Neuronal stem cell (in vitro differentiated cells): ENCODE results near the gene ANKZF1.
A peak's percentile ranks its signal among the peaks of the same experiment; 100 is the strongest.
"Not testable (repeated sequence)": the region's sequence is repeated elsewhere in the genome, so short reads cannot be mapped to it uniquely, and the experiment has no call there.

ENCODE experiments used
- DNase-seq: peaks from one replicate; pipeline ENCODE4 v3.0.0-alpha.2; 2013; ENCODE audit warnings: low spot score
- H2AFZ ChIP-seq: one replicate; pipeline ENCODE4 v1.6.1; 2013; ENCODE audit warnings: mild to moderate bottlenecking, low read length, inconsistent platforms
- H2AK5ac ChIP-seq: 2 replicates; pipeline ENCODE4 v1.6.1; 2013; ENCODE audit warnings: low read depth, mild to moderate bottlenecking, inconsistent platforms, low read length, moderate library complexity, mixed read lengths
- H2BK120ac ChIP-seq: 2 replicates; pipeline ENCODE4 v1.6.1; 2013; ENCODE audit warnings: low read depth, mild to moderate bottlenecking, inconsistent platforms, low read length, moderate library complexity, mixed read lengths
- H2BK12ac ChIP-seq: one replicate; pipeline ENCODE4 v1.6.1; 2013; ENCODE audit warnings: low read length, inconsistent platforms
- H2BK15ac ChIP-seq: 2 replicates; pipeline ENCODE4 v1.6.1; 2013; ENCODE audit warnings: mild to moderate bottlenecking, low read length, inconsistent platforms, mixed read lengths
- H2BK5ac ChIP-seq: one replicate; pipeline ENCODE4 v1.6.1; 2013; ENCODE audit warnings: inconsistent platforms, mild to moderate bottlenecking, low read length, moderate library complexity
- H3K14ac ChIP-seq: one replicate; pipeline ENCODE4 v1.6.1; 2013; ENCODE audit warnings: low read length, inconsistent platforms
- H3K18ac ChIP-seq: 2 replicates; pipeline ENCODE4 v1.6.1; 2013; ENCODE audit warnings: low read length, inconsistent platforms
- H3K23ac ChIP-seq: 2 replicates; pipeline ENCODE4 v1.6.1; 2013; ENCODE audit warnings: low read depth, mild to moderate bottlenecking, mixed read lengths, low read length, inconsistent platforms; ENCODE audit not compliant: poor library complexity
- H3K27ac ChIP-seq: replicated peaks from 3 replicates; pipeline ENCODE4 v1.5.1; 2013; ENCODE audit warnings: low read length, inconsistent platforms
- H3K27me3 ChIP-seq, 3 experiments: 2 replicates each; pipeline ENCODE4 v1.6.1; 2013; ENCODE audit warnings: low read length in 3 of 3, mild to moderate bottlenecking in 2 of 3, inconsistent platforms in 1 of 3, low read depth in 1 of 3, mixed read lengths in 1 of 3, moderate library complexity in 1 of 3; ENCODE audit not compliant: control insufficient read depth in 3 of 3, insufficient read depth in 3 of 3
- H3K36me3 ChIP-seq, 2 donors: replicated peaks in 1 of 2; 2 replicates each; pipeline ENCODE4 v1.6.1; 2013; ENCODE audit warnings: low read length in 2 of 2; ENCODE audit not compliant: control insufficient read depth in 2 of 2, insufficient read depth in 2 of 2
- H3K4ac ChIP-seq: 2 replicates; pipeline ENCODE4 v1.6.1; 2013; ENCODE audit warnings: inconsistent platforms, mild to moderate bottlenecking, low read length, moderate library complexity
- H3K4me1 ChIP-seq, 2 donors: 1 replicate in 1 of 2; 2 replicates in 1 of 2; pipeline ENCODE4 v1.6.1; 2013; ENCODE audit warnings: low read length in 2 of 2, low read depth in 1 of 2; ENCODE audit not compliant: control insufficient read depth in 2 of 2, insufficient read depth in 1 of 2
- H3K4me2 ChIP-seq: one replicate; pipeline ENCODE4 v1.6.1; 2013; ENCODE audit warnings: mild to moderate bottlenecking, low read length, inconsistent platforms; ENCODE audit not compliant: insufficient read depth, poor library complexity, severe bottlenecking
- H3K4me3 ChIP-seq, 2 donors: 2 replicates each; pipeline ENCODE4 v1.5.1; 2013; ENCODE audit warnings: low read length in 2 of 2, mild to moderate bottlenecking in 2 of 2, inconsistent platforms in 1 of 2, moderate library complexity in 1 of 2
- H3K79me1 ChIP-seq: one replicate; pipeline ENCODE4 v1.6.1; 2013; ENCODE audit warnings: low read depth, mild to moderate bottlenecking, inconsistent platforms, low read length, moderate library complexity
- H3K9ac ChIP-seq: one replicate; pipeline ENCODE4 v1.6.1; 2013; ENCODE audit warnings: mild to moderate bottlenecking, low read depth, low read length, inconsistent platforms; ENCODE audit not compliant: poor library complexity
- H3K9me3 ChIP-seq, 2 donors: replicated peaks in 1 of 2; 2 replicates each; pipeline versions ENCODE3 to v1.6.1; 2013; ENCODE audit warnings: low read length in 2 of 2, mild to moderate bottlenecking in 2 of 2, inconsistent platforms in 1 of 2, low read depth in 1 of 2, mixed read lengths in 1 of 2, moderate library complexity in 1 of 2; ENCODE audit not compliant: control insufficient read depth in 2 of 2, insufficient read depth in 1 of 2
- H4K8ac ChIP-seq: one replicate; pipeline ENCODE4 v1.6.1; 2013; ENCODE audit warnings: low read depth, mild to moderate bottlenecking, inconsistent platforms, low read length, moderate library complexity
- H4K91ac ChIP-seq: one replicate; pipeline ENCODE4 v1.6.1; 2013; ENCODE audit warnings: low read length, low read depth, mild to moderate bottlenecking, inconsistent platforms; ENCODE audit not compliant: poor library complexity
- WGBS, 2 donors: extraction: QIAGEN DNeasy Blood & Tissue Kit; methylation state at CpG; one replicate each; pipeline ENCODE4 v1.1.7; 2013; ENCODE audit warnings: missing lambda C conversion rate in 2 of 2, mixed read lengths in 1 of 2; ENCODE audit not compliant: insufficient read length in 2 of 2, insufficient replicate concordance in 1 of 2; ENCODE audit errors: extremely low coverage in 2 of 2; 5-methylcytosine and 5-hydroxymethylcytosine counted together

Gene ANKZF1

GRCh38 chr2:219258942-219259341 is 29.3 kb downstream of the ANKZF1 start:
- not testable (repeated sequence) for H3K14ac ChIP-seq, H4K91ac ChIP-seq, H2BK15ac ChIP-seq, H2AK5ac ChIP-seq, H3K4me3 ChIP-seq, H3K18ac ChIP-seq, H3K9me3 ChIP-seq, H3K4me2 ChIP-seq, H2BK12ac ChIP-seq, H3K9ac ChIP-seq, H3K36me3 ChIP-seq, H3K79me1 ChIP-seq, H3K4me1 ChIP-seq, H3K23ac ChIP-seq, DNase-seq, H3K27ac ChIP-seq, H2AFZ ChIP-seq, H2BK5ac ChIP-seq, H3K4ac ChIP-seq, H4K8ac ChIP-seq, H2BK120ac ChIP-seq
- no CpG with 5 or more reads among the region's 10 CpGs for WGBS, 2 donors
- peaks cover 11 to 69% (median 33%) of the 10 kb centered on the region in 3 experiments for H3K27me3 ChIP-seq

GRCh38 chr2:219261024-219261855 is 31.6 kb downstream of the ANKZF1 start:
- no peak overlapping the region for H2BK120ac ChIP-seq
- H3K27ac ChIP-seq, result no peak overlapping the region
- no peak overlapping the region for H2BK12ac ChIP-seq
- H3K4me2 ChIP-seq, result no peak overlapping the region
- no peak overlapping the region for H2BK5ac ChIP-seq
- no peak overlapping the region for H3K23ac ChIP-seq
- H3K4me1 ChIP-seq, result no peaks in the 10 kb centered on the region
- no peaks in the 10 kb centered on the region for H3K36me3 ChIP-seq
- no peak overlapping the region for H3K14ac ChIP-seq
- no peak for DNase-seq
- H2BK15ac ChIP-seq, result no peak overlapping the region
- H3K9ac ChIP-seq, result no peak overlapping the region
- WGBS, 2 donors, result no CpG with 5 or more reads among the region's 5 CpGs
- no peaks in the 10 kb centered on the region for H3K9me3 ChIP-seq
- peaks cover 0 to 63% (median 10%) of the 10 kb centered on the region in 3 experiments for H3K27me3 ChIP-seq
- H3K79me1 ChIP-seq, result no peaks in the 10 kb centered on the region
- H2AFZ ChIP-seq, result no peak overlapping the region
- H2AK5ac ChIP-seq, result no peak overlapping the region
- H3K4me3 ChIP-seq, result no peak overlapping the region
- no peak overlapping the region for H4K8ac ChIP-seq
- no peak overlapping the region for H3K18ac ChIP-seq
- no peak overlapping the region for H4K91ac ChIP-seq
- H3K4ac ChIP-seq, result no peak overlapping the region

- no peak overlapping the region for H3K18ac ChIP-seq
Observed at GRCh38 chr2:219266232-219266631, 36.6 kb downstream of the ANKZF1 start.

GRCh38 chr2:219266886-219267285 is 37.3 kb downstream of the ANKZF1 start:
- Histone ChIP-seq H3K4me1 (no peaks in the 10 kb centered on the region), H3K4me2 (no peak overlapping the region), H4K91ac (no peak overlapping the region), H3K4ac (no peak overlapping the region), H3K14ac (no peak overlapping the region), H3K27ac (no peak overlapping the region), H3K4me3 (no peak overlapping the region), H2BK5ac (no peak overlapping the region), H2AFZ (no peak overlapping the region), H4K8ac (no peak overlapping the region), H3K27me3 (peaks cover 0 to 65% (median 2%) of the 10 kb centered on the region in 3 experiments), H3K9ac (peak overlapping the region; percentile 15), H2BK120ac (no peak overlapping the region), H3K79me1 (peaks cover 3% of the 10 kb centered on the region), H3K18ac (no peak overlapping the region), H2BK15ac (no peak overlapping the region), H2BK12ac (no peak overlapping the region), H3K36me3 (no peaks in the 10 kb centered on the region), H2AK5ac (no peak overlapping the region), H3K23ac (no peak overlapping the region), H3K9me3 (no peaks in the 10 kb centered on the region)
- no peak for DNase-seq
- WGBS, 2 donors, result no CpG with 5 or more reads among the region's 1 CpG

More at GRCh38 chr2:219266232-219266631, 36.6 kb downstream of the ANKZF1 start:
- no peak overlapping the region for H3K27ac ChIP-seq
- H2BK15ac ChIP-seq, result peak overlapping the region; percentile 34
- H3K4me3 ChIP-seq, result no peak overlapping the region
- H2AFZ ChIP-seq, result no peak overlapping the region
- H3K36me3 ChIP-seq, result no peaks in the 10 kb centered on the region
- no peak overlapping the region for H2AK5ac ChIP-seq
- no peak overlapping the region for H2BK120ac ChIP-seq
- H3K4me1 ChIP-seq, result no peaks in the 10 kb centered on the region
- H3K27me3 ChIP-seq, result peaks cover 0 to 69% (median 3%) of the 10 kb centered on the region in 3 experiments
- DNase-seq, result no peak
- no peak overlapping the region for H3K23ac ChIP-seq
- no peak overlapping the region for H3K14ac ChIP-seq
- H3K4me2 ChIP-seq, result no peak overlapping the region
- no peak overlapping the region for H4K91ac ChIP-seq
- no peak overlapping the region for H3K4ac ChIP-seq
- H2BK12ac ChIP-seq, result no peak overlapping the region
- no peak overlapping the region for H4K8ac ChIP-seq
- no CpG with 5 or more reads among the region's 5 CpGs for WGBS, 2 donors
- H3K79me1 ChIP-seq, result no peaks in the 10 kb centered on the region
- H3K9me3 ChIP-seq, result no peaks in the 10 kb centered on the region
- no peak overlapping the region for H2BK5ac ChIP-seq
- no peak overlapping the region for H3K9ac ChIP-seq
